PC-3 (cell line): Measurements from ENCODE around the gene CNKSR3.

ENCODE experiments used
- EZH2 ChIP-seq: fragments of 300-600 bp; sonication (generic); IDR thresholded peaks from one replicate; pipeline ENCODE4 v1.6.1; 2017; ENCODE audit warnings: antibody characterized with exemption, mild to moderate bottlenecking, low read length; ENCODE audit not compliant: unreplicated experiment
- EZH2phosphoT487 ChIP-seq: fragments of 300-600 bp; sonication (generic); IDR thresholded peaks from 2 replicates; pipeline ENCODE4 v1.6.1; 2018; ENCODE audit warnings: mild to moderate bottlenecking, antibody characterized with exemption, low read length, borderline replicate concordance
- TF ChIP-seq, protein P1 (sequence below): fragments of 300-600 bp; sonication (generic); conservative IDR thresholded peaks from 2 replicates; pipeline ENCODE4 v1.5.1; 2017; ENCODE audit warnings: antibody characterized with exemption, low read depth, mild to moderate bottlenecking, low read length

DNA sequence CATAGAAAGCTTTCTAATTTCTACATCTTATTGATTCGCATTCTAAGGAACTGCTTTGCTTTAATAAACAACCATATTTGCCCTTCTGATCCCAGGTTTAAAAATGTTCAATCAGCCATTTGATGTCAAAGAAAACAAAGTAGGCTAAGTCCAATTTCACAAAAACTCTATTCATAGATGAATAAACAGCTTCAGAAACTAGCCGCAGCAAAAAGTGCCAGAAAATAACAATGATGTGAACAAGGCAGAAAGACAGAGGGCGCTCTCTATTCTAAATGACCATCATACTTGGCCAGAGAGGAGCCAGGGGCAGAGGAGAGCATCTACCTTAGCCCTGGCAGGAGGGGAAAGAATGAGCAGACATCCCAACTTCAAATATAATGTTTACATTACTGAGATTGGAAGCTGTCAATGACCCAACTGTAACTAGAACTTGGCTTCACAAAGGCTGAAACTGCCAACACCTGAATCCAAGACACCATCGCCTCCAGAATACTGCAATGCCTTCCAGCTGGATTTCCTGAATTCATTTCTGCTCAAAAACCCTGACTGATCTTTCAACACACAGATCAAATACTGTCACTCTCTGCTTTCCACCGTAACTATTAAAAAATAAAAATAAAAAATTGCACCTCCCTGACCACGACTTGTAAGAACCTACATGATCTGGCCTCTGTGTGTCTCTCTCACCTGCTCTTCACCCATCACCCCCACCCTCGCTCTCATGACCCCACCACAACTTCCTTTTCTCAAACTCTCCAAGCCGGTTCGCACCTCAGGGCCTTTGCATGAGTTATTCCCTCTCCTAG is 9.5 kb downstream of the CNKSR3 start:
- TF ChIP-seq EZH2: no peak
- TF ChIP-seq, protein P1, sequence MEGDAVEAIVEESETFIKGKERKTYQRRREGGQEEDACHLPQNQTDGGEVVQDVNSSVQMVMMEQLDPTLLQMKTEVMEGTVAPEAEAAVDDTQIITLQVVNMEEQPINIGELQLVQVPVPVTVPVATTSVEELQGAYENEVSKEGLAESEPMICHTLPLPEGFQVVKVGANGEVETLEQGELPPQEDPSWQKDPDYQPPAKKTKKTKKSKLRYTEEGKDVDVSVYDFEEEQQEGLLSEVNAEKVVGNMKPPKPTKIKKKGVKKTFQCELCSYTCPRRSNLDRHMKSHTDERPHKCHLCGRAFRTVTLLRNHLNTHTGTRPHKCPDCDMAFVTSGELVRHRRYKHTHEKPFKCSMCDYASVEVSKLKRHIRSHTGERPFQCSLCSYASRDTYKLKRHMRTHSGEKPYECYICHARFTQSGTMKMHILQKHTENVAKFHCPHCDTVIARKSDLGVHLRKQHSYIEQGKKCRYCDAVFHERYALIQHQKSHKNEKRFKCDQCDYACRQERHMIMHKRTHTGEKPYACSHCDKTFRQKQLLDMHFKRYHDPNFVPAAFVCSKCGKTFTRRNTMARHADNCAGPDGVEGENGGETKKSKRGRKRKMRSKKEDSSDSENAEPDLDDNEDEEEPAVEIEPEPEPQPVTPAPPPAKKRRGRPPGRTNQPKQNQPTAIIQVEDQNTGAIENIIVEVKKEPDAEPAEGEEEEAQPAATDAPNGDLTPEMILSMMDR: peak; percentile 61
- TF ChIP-seq EZH2phosphoT487: no peak
